Measurements from ENCODE around the gene ANKRA2. TPM values are rescaled to one million over a fixed set of nuclear protein-coding genes. Genes with fewer than 3 reads are reported as not detected.

The ANKRA2 gene
- total RNA-seq, 4 donors from 2014 or later: 18.1 to 28.2 (median 23.0) TPM

- 93% methylated on average over 7 of the region's 7 CpGs for WGBS
- intact Hi-C loops (cut with DNase I): no loop called here
These were observed 42.5 kb downstream of the ANKRA2 start for GRCh38 chr5:73522989-73523388.

DNA sequence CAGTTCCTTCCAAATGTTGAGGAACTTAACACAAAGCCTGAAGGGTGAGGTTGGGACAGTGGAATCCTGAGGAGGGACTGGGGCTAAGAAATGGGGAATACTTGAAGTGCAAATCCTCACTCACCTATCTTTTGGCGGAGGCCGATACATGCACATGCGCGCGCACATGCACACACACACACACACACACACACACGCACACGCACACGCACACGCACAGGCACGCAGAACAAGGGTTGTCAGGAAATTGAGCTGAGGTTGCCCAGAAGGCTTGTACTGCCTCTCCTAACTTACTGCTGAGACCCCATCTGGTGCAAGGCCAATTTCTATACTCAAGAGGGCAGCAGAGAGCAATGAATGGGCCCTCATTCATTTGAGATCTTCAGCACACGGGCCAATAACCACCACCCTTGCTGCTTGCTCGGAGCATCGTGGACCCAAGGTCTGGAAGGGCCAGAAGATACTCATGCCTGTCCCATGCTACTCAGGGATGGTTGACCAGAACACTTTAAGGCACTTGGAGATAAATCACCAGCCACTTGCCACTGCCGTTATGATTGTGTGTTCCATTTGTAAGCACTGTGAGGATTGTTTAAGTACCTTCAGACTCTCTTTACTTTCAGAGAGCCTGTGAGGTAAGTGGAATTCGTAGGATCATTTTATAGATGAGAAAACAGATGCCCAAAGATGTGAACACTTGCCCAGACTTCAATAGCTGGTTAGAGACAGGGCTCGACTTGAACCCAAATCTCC, 45.7 kb downstream of the ANKRA2 start:
- no peak overlapping the region for H3K27ac ChIP-seq (replicated peaks in 1 of 4)
- TF ChIP-seq, protein P1, sequence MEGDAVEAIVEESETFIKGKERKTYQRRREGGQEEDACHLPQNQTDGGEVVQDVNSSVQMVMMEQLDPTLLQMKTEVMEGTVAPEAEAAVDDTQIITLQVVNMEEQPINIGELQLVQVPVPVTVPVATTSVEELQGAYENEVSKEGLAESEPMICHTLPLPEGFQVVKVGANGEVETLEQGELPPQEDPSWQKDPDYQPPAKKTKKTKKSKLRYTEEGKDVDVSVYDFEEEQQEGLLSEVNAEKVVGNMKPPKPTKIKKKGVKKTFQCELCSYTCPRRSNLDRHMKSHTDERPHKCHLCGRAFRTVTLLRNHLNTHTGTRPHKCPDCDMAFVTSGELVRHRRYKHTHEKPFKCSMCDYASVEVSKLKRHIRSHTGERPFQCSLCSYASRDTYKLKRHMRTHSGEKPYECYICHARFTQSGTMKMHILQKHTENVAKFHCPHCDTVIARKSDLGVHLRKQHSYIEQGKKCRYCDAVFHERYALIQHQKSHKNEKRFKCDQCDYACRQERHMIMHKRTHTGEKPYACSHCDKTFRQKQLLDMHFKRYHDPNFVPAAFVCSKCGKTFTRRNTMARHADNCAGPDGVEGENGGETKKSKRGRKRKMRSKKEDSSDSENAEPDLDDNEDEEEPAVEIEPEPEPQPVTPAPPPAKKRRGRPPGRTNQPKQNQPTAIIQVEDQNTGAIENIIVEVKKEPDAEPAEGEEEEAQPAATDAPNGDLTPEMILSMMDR (IDR thresholded peaks at IDR 0.05): peak; percentile 58 to 76 (median 64)
- no peak for TF ChIP-seq EP300 (IDR thresholded peaks at IDR 0.05)
- 17% methylated on average over 16 of the region's 16 CpGs for WGBS
- intact Hi-C loops (cut with DNase I): loop anchor here (1.0 kb wide), 1 partner anchor 17 kb away; no protein-coding TSS in a partner anchor
- no peaks in the 10 kb centered on the region for H3K9me3 ChIP-seq
- peaks cover 0 to 14% (median 2%) of the 10 kb centered on the region in 4 donors for H3K4me1 ChIP-seq
- no peak overlapping the region for H3K4me3 ChIP-seq
- no peak for DNase-seq (ENCODE audit: extremely low spot score)
- no peaks in the 10 kb centered on the region for H3K36me3 ChIP-seq
- H3K27me3 ChIP-seq: no peaks in the 10 kb centered on the region

More at GRCh38 chr5:73522989-73523388, 42.5 kb downstream of the ANKRA2 start:
- DNase-seq (ENCODE audit: extremely low spot score): no peak
- Histone ChIP-seq H3K27ac (replicated peaks in 1 of 4) (no peak overlapping the region), H3K36me3 (no peaks in the 10 kb centered on the region), H3K4me3 (no peak overlapping the region), H3K9me3 (no peaks in the 10 kb centered on the region), H3K4me1 (peaks cover 0 to 32% (median 16%) of the 10 kb centered on the region in 4 donors), H3K27me3 (no peaks in the 10 kb centered on the region)
- TF ChIP-seq POLR2A (IDR thresholded peaks at IDR 0.05; ENCODE audit: low read depth) (no peak), EP300 (IDR thresholded peaks at IDR 0.05) (no peak), POLR2AphosphoS5 (IDR thresholded peaks at IDR 0.05) (no peak)
- TF ChIP-seq, protein P1 (IDR thresholded peaks at IDR 0.05): no peak

GRCh38 chr5:73515232-73515631, 50.2 kb downstream of the ANKRA2 start:
- Histone ChIP-seq H3K27me3 (no peaks in the 10 kb centered on the region), H3K27ac (replicated peaks in 1 of 4) (no peak overlapping the region), H3K4me3 (no peak overlapping the region), H3K4me1 (peaks cover 0 to 6% (median 2%) of the 10 kb centered on the region in 4 donors), H3K36me3 (no peaks in the 10 kb centered on the region), H3K9me3 (no peaks in the 10 kb centered on the region)
- intact Hi-C loops (cut with DNase I): no loop called here
- 49% methylated on average over 4 of the region's 4 CpGs for WGBS
- no peak for DNase-seq (ENCODE audit: extremely low spot score)
- TF ChIP-seq, protein P1 (IDR thresholded peaks at IDR 0.05): no peak
- no peak for TF ChIP-seq POLR2AphosphoS5 (IDR thresholded peaks at IDR 0.05)
- no peak for TF ChIP-seq POLR2A (IDR thresholded peaks at IDR 0.05; ENCODE audit: low read depth)
- TF ChIP-seq EP300 (IDR thresholded peaks at IDR 0.05): no peak

DNA sequence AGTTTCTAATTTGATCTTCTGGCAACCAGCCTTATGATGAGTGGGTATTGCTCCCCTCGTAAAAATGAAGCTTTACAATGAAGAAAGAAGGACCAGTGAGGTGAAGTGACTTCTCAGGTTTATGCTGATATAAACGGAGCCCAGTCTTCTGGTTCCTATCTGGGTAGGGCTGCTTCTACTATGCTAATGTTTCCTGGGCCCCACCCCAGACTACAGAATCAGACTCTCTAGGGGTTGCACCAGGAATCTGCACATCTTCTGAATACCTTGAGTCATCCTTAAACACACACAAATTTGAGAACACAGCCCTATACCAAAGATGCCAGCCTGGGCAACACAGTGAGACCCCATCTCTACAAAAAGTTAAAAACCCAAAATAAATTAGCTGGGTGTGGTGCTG, 51.0 kb downstream of the ANKRA2 start:
- Histone ChIP-seq H3K27me3 (no peaks in the 10 kb centered on the region), H3K36me3 (no peaks in the 10 kb centered on the region), H3K4me3 (no peak overlapping the region), H3K27ac (replicated peaks in 1 of 4) (no peak overlapping the region), H3K9me3 (no peaks in the 10 kb centered on the region), H3K4me1 (peaks cover 0 to under 1% (median 0%) of the 10 kb centered on the region in 4 donors)
- intact Hi-C loops (cut with DNase I): no loop called here
- no peak for DNase-seq (ENCODE audit: extremely low spot score)
- TF ChIP-seq POLR2A (IDR thresholded peaks at IDR 0.05; ENCODE audit: low read depth) (no peak), EP300 (IDR thresholded peaks at IDR 0.05) (no peak), POLR2AphosphoS5 (IDR thresholded peaks at IDR 0.05) (no peak)
- TF ChIP-seq, protein P1 (IDR thresholded peaks at IDR 0.05): no peak
- WGBS: 84% methylated on average over 2 of the region's 2 CpGs
